Neural cell (in vitro differentiated cells): Measurements from ENCODE around the gene NCEH1.

ENCODE experiments used
- MXI1 ChIP-seq: fragments of 450-650 bp; conservative IDR thresholded peaks from 2 replicates; pipeline ENCODE4 v1.6.1; 2014; ENCODE audit warnings: antibody characterized with exemption, mild to moderate bottlenecking; ENCODE audit not compliant: poor library complexity, severe bottlenecking
- POLR2AphosphoS5 ChIP-seq: IDR thresholded peaks from 2 replicates; pipeline ENCODE4 v1.6.1; 2012
- TF ChIP-seq, protein P1 (sequence below): fragments of 450-650 bp; IDR thresholded peaks from 2 replicates; pipeline ENCODE4 v1.5.1; 2014; ENCODE audit warnings: antibody characterized with exemption, mild to moderate bottlenecking, moderate library complexity; ENCODE audit not compliant: poor library complexity, severe bottlenecking

DNA sequence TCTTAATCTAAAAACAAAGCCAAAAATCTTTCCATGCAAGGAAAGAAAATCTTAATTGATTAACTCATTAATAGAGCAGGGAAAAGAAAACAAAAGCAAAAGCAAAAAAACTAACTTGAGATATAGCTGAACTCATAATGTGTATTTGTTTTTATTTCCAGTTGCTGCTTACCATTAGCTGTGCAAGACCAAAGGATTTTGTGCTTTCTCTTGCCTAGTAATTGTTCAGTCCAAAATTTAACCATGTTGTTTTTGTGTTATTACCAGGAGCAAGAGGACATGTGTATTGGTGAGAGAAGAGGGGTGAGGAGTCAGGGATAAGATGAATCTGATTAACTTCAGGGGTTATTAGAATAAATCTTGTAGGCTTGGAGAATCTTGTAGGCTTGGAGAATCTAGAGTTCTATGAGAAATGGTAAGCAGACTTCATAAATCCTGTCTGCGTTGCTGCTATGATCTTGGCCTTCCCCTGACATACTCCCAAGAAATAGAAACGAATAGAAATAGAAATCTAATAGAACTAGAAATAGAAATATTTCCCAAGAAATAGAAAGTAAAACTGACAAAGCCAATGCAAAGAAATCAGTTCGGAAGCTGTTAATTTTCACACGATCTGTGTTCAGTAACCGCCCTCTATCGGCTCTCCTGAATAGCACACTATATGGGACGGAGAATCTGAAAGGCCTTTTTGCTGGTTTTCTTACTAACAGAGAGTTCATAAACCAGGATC lies 115.0 kb downstream of the NCEH1 start:
- TF ChIP-seq, protein P1, sequence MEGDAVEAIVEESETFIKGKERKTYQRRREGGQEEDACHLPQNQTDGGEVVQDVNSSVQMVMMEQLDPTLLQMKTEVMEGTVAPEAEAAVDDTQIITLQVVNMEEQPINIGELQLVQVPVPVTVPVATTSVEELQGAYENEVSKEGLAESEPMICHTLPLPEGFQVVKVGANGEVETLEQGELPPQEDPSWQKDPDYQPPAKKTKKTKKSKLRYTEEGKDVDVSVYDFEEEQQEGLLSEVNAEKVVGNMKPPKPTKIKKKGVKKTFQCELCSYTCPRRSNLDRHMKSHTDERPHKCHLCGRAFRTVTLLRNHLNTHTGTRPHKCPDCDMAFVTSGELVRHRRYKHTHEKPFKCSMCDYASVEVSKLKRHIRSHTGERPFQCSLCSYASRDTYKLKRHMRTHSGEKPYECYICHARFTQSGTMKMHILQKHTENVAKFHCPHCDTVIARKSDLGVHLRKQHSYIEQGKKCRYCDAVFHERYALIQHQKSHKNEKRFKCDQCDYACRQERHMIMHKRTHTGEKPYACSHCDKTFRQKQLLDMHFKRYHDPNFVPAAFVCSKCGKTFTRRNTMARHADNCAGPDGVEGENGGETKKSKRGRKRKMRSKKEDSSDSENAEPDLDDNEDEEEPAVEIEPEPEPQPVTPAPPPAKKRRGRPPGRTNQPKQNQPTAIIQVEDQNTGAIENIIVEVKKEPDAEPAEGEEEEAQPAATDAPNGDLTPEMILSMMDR: peak; percentile 65
- TF ChIP-seq POLR2AphosphoS5 (no peak), MXI1 (no peak)
